Measurements from ENCODE around the gene SAFB2.

SAFB2 gene

GRCh38 chr19:5605362-5605761 is 17.2 kb downstream of the SAFB2 start:
- DNase-seq, result no peak

- DNase-seq, result no peak
Observed at GRCh38 chr19:5603626-5604025, 18.9 kb downstream of the SAFB2 start.

GRCh38 chr19:5600797-5601196 is 21.8 kb downstream of the SAFB2 start:
- DNase-seq, result no peak

DNA sequence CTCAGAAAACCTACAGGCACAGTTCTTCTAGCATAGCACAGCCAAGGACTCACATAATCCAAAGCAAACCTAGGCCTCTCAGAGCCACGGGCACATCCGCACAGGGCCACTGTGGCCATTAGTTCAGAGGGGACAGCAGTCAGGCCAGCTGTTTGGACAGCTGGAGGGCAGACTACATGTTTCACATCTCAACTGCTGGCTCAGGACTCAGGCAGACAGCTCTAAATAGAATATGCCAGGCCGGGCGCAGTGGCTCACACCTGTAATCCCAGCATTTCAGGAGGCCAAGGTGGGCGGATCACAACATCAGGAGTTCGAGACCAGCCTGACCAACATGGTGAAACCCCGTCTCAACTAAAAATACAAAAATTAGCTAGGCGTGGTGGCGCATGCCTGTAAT is 26.8 kb downstream of the SAFB2 start:
- no peak for DNase-seq

GRCh38 chr19:5595129-5595528 is 27.4 kb downstream of the SAFB2 start:
- no peak for DNase-seq

GRCh38 chr19:5594521-5594950 is 28.0 kb downstream of the SAFB2 start:
- DNase-seq, result no peak

GRCh38 chr19:5593343-5594255 is 29.0 kb downstream of the SAFB2 start:
- no peak for DNase-seq

GRCh38 chr19:5592531-5593342 is 29.8 kb downstream of the SAFB2 start:
- DNase-seq, result no peak

- no peak for DNase-seq
Observed at GRCh38 chr19:5591476-5591875, 31.1 kb downstream of the SAFB2 start.

DNA sequence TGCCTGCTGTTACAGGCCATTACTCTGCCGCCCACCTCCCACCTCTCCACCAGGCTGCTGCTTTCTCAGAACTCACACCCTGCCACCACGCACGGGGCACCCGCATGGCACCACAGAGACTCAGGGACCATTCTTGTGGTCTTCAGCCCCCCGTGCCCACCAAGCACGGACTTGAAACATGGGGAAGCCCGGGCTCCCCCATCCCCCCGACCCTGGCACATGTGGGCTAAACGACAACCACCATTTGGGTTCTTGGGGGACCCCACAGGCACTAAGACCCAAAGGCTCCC is 31.8 kb downstream of the SAFB2 start:
- no peak for DNase-seq

GRCh38 chr19:5590151-5590864 is 32.3 kb downstream of the SAFB2 start:
- DNase-seq, result no peak

DNA sequence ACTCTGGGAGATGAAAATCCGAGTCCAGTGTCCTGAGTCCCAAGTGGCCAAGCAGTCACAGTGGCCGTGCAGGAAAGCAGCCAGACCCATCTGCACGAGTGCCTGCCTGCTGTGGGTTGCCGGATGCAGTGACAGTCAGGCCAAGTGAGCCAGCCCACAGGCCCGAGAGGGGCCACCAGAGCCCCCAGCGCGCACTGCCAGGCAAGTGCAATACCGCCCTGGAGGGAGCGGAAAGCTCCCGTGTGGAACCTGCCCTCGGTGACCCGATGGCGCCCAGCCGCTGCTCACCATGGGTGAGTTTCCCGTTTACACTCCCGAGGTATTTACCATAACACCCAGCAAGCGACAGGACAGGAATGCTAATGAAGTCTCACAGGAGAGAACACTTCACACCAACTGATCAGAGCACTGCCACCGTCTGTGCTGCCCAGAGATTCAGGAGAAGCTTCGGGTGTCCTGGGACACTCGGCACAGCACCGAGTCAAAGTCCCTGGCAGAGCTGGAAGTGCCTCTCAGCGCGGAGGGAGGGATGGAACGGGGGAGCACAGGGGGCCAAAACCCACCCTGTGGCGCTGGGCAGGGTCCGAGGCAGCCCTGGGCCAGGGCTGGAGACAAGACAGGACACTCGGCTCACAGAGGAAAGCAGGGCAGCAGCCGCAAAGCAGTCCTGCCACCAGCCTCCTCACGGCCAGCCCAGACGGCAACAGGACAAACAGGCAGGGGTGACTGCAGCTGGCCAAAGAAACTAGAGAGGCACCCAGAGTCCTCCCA is 33.5 kb downstream of the SAFB2 start:
- DNase-seq, result no peak

DNA sequence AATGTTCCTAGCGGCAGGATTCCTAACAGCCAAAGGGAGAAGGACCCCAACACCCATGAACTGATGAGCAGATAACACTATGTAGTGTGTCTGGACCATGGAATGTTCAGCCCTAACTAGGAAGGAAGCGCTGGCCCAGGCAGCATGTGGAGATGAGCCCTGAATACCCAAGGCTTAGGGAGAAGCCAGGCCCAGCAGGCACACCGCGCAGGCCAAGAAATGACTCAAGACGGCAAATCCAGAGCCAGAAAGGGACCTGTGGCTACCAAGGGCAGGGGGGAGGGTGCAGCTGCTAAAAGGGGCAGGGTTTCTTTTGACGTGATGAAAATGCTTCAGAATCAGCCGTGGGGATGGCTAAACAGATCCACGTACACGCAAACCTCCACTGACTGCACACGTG is 34.1 kb downstream of the SAFB2 start:
- DNase-seq, result no peak

DNA sequence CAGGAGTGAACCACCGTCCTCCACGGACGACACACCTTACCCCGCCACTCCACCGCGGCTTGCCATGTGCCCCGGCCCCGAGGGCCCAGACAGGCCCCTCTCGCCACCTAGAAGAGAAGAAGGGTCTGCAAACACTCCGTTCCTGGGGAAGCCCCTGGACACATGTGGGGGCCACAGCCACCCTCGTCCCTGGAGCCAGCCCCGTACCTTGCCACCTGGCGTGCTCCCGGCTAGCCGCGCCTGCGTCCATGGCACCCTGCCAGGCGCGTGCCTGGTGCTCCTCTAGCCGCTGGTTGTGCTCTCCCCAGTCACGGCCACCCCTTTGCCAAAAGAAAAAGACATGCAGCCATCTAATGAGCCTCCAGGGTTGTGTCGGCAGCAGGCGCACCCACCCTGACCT is 34.9 kb downstream of the SAFB2 start:
- DNase-seq, result no peak

DNA sequence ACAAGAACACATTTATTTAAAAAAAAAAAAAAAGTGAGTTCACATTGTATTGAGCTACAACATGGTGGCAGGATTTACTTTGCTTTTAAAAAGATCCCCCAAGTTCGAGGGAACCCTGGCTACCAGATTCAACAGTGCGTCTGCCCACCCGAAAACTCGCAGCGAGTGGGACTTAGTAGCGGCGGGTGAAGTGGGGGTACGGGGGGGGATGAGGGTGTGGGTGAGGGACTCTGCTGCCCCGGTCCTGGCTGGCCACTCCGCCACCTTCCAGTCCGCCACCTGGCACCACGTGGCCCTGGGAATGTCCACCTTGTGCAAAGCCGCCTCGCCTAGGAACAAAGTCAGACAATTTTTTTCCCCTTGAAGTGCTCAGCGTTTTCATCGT is 35.5 kb downstream of the SAFB2 start:
- DNase-seq, result no peak

DNA sequence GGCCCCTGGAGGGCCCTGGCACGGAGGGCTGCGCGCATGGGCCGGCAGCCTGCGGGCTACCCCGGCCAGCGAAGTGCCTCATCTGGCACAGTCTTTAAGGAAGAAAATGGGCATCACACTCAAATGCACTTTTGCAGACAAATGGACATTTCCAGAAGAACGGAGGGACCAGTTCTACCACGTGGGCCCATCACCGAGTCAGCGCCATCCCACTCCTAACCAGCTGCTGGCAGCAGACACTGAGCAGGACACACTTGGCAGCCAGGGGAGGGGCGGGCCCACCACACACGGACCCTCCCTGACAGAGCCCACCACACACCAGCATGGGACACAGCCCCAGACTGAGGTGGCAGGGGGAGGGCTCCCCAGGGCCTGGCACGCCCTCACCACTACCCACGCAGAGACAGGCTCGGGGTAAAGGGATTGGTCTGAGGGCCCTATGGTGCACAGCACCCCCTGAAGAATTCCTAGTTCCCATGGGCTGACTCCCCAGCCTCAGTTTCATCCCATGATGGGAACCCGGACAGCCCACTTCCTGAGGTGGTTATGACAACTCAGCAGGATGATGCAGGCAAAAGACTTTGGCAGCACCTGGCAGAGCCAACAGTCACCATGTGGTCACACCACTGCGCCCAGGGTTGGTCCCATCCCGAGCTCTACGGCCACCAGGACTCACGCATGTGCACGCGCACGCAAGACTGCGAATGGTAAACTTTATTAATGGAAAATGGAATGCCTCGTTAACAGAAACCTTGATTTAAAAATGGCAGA is 36.1 kb downstream of the SAFB2 start:
- DNase-seq, result no peak

- peak; percentile 18 for DNase-seq
Observed at GRCh38 chr19:5585461-5586299, 36.9 kb downstream of the SAFB2 start.

DNA sequence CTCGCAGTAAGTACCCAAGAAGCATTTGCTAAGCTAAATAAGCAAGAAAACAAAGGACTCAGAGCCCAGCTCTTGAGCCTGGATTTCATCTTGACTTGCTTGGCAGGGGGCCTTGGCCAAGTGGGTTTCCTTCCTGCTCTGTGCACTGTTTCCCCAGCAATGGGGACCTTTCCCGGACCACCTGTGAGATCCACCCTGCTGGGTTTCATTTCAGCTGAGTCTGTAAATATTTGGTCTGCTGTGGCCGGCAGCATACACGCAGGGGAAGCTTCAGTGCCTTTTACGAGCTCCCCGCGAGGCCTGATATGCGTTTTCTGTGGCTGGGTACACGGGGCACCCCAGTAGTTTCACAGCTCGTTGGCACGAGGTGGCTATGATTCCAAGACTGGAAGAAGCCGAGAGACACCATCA is 42.4 kb downstream of the SAFB2 start:
- no peak for DNase-seq

GRCh38 chr19:5579697-5580096 is 42.9 kb downstream of the SAFB2 start:
- DNase-seq, result no peak

GRCh38 chr19:5579286-5579685 is 43.3 kb downstream of the SAFB2 start:
- DNase-seq, result no peak

All from activated CD4-positive, alpha-beta T cell treated with anti-CD3 and anti-CD28 coated beads for 1 hour (primary cell).